Ishikawa (cell line): ENCODE results near the gene CD4.

Source experiments
- CREB1 ChIP-seq: IDR thresholded peaks from 2 replicates; pipeline ENCODE4 v1.6.1; 2012; ENCODE audit warnings: low read depth
- EGR1 ChIP-seq: IDR thresholded peaks from 2 replicates; pipeline ENCODE4 v1.6.1; 2012
- RAD21 ChIP-seq: IDR thresholded peaks from 2 replicates; pipeline ENCODE4 v1.6.1; 2012; ENCODE audit warnings: low read depth
- TAF1 ChIP-seq: IDR thresholded peaks from 2 replicates; pipeline ENCODE4 v1.6.1; 2012; ENCODE audit warnings: low read depth, mild to moderate bottlenecking
- TCF12 ChIP-seq: IDR thresholded peaks from 2 replicates; pipeline ENCODE4 v1.6.1; 2012; ENCODE audit warnings: low read depth
- TF ChIP-seq, protein P1 (sequence below): IDR thresholded peaks from 2 replicates; pipeline ENCODE4 v1.6.1; 2012; ENCODE audit warnings: low read depth, mild to moderate bottlenecking

DNA sequence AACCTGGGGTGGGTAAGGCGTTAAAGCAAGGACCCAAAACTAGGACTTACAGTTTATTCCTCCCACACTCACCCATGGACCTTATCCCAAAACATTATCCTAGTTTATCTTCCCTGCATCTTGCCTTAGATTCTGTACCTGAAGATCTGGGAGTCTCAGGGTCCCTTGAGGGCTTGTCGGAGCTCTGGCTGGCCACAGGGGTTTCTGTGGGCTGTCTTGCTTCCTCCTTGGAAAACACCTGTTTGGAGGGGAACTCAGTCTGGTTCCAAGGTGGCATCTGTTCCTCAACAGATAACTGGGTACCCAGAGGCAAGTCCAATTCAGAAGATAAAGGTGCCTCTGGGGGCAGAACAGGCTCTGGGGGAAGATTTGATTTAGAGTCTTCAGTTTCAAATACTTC lies 60.1 kb downstream of the CD4 start:
- TF ChIP-seq, protein P1, sequence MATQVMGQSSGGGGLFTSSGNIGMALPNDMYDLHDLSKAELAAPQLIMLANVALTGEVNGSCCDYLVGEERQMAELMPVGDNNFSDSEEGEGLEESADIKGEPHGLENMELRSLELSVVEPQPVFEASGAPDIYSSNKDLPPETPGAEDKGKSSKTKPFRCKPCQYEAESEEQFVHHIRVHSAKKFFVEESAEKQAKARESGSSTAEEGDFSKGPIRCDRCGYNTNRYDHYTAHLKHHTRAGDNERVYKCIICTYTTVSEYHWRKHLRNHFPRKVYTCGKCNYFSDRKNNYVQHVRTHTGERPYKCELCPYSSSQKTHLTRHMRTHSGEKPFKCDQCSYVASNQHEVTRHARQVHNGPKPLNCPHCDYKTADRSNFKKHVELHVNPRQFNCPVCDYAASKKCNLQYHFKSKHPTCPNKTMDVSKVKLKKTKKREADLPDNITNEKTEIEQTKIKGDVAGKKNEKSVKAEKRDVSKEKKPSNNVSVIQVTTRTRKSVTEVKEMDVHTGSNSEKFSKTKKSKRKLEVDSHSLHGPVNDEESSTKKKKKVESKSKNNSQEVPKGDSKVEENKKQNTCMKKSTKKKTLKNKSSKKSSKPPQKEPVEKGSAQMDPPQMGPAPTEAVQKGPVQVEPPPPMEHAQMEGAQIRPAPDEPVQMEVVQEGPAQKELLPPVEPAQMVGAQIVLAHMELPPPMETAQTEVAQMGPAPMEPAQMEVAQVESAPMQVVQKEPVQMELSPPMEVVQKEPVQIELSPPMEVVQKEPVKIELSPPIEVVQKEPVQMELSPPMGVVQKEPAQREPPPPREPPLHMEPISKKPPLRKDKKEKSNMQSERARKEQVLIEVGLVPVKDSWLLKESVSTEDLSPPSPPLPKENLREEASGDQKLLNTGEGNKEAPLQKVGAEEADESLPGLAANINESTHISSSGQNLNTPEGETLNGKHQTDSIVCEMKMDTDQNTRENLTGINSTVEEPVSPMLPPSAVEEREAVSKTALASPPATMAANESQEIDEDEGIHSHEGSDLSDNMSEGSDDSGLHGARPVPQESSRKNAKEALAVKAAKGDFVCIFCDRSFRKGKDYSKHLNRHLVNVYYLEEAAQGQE, result no peak
- no peak for TF ChIP-seq CREB1
- TF ChIP-seq RAD21, result no peak
- no peak for TF ChIP-seq TCF12
- no peak for TF ChIP-seq TAF1
- no peak for TF ChIP-seq EGR1
